CD4-positive, alpha-beta memory T cell (primary cell): ENCODE measurements around the gene IGFN1. TPM values are rescaled to one million over a fixed set of nuclear protein-coding genes. Genes with fewer than 3 reads are reported as not detected.

ENCODE experiments used
- CTCF ChIA-PET: fragments of 350-600 bp; sonication (Branson Sonifier 250); formaldehyde crosslinking; loops from one replicate; lab custom pipeline; 2021; ENCODE audit warnings: inconsistent platforms; ENCODE audit not compliant: partially characterized antibody; lab: Charles Lee
- POLR2A ChIA-PET: fragments of 350-600 bp; sonication (Branson Sonifier 250); formaldehyde crosslinking; loops from one replicate; lab custom pipeline; 2021; ENCODE audit not compliant: partially characterized antibody; lab: Charles Lee
- DNase-seq, 5 donors: peaks; one replicate each; pipeline versions ENCODE4 v3.0.0 to v3.0.0-alpha.2; 2020 to 2022; ENCODE audit warnings: mixed read lengths in 1 of 5
- H3K27ac ChIP-seq: one replicate; pipeline ENCODE4 v1.7.0; 2013; ENCODE audit warnings: low read depth, low read length
- H3K27me3 ChIP-seq: 2 replicates; pipeline ENCODE4 v1.7.0; 2013; ENCODE audit warnings: mild to moderate bottlenecking, low read length, moderate library complexity; ENCODE audit not compliant: insufficient read depth
- H3K36me3 ChIP-seq: 2 replicates; pipeline ENCODE4 v1.7.0; 2013; ENCODE audit warnings: mild to moderate bottlenecking, low read length, moderate library complexity; ENCODE audit not compliant: insufficient read depth
- H3K4me1 ChIP-seq: 2 replicates; pipeline ENCODE4 v1.7.0; 2013; ENCODE audit warnings: mild to moderate bottlenecking, low read length, moderate library complexity; ENCODE audit not compliant: insufficient read depth
- H3K4me3 ChIP-seq, 2 donors: one replicate each; pipeline ENCODE4 v1.7.0; 2013; ENCODE audit warnings: low read length in 2 of 2, mild to moderate bottlenecking in 1 of 2
- H3K9me3 ChIP-seq, 2 donors: one replicate each; pipeline ENCODE4 v1.7.0; 2013; ENCODE audit warnings: low read length in 2 of 2, control low read depth in 1 of 2; ENCODE audit not compliant: control insufficient read depth in 1 of 2
- H3K27ac Mint-ChIP-seq, 7 donors: one replicate each; pipeline ENCODE4 v1.8.0; 2020 to 2021; ENCODE audit warnings: mixed read lengths in 7 of 7, mild to moderate bottlenecking in 6 of 7, inconsistent platforms in 3 of 7, moderate library complexity in 3 of 7
- H3K27me3 Mint-ChIP-seq, 2 donors: one replicate each; pipeline ENCODE4 v1.8.0; 2020 to 2021; ENCODE audit warnings: mixed read lengths in 2 of 2
- H3K36me3 Mint-ChIP-seq, 2 donors: one replicate each; pipeline ENCODE4 v1.8.0; 2020 to 2021; ENCODE audit warnings: mixed read lengths in 2 of 2, inconsistent platforms in 1 of 2, mild to moderate bottlenecking in 1 of 2
- H3K4me1 Mint-ChIP-seq, 4 donors: one replicate each; pipeline ENCODE4 v1.8.0; 2020 to 2021; ENCODE audit warnings: mixed read lengths in 4 of 4, mild to moderate bottlenecking in 1 of 4
- H3K4me3 Mint-ChIP-seq, 8 donors: one replicate each; pipeline ENCODE4 v1.8.0; 2020 to 2021; ENCODE audit warnings: mixed read lengths in 8 of 8, mild to moderate bottlenecking in 7 of 8, moderate library complexity in 6 of 8, inconsistent platforms in 3 of 8
- H3K9me3 Mint-ChIP-seq, 8 donors: one replicate each; pipeline ENCODE4 v1.8.0; 2020 to 2021; ENCODE audit warnings: mixed read lengths in 8 of 8, mild to moderate bottlenecking in 5 of 8, inconsistent platforms in 3 of 8, moderate library complexity in 1 of 8
- intact Hi-C: fragments of 100-400 bp; cut with micrococcal nuclease; formaldehyde crosslinking; loops from one replicate; pipeline ENCODE4 v1.15.1; 2023
- polyA plus RNA-seq, 2 donors: library from polyadenylated mRNA; unstranded; fragments of 300-500 nt; fragmentation: Illumina TruSeq; gene quantifications; one replicate each; pipeline ENCODE4 v1.2.3, GENCODE V29; 2021
- total RNA-seq, 2 experiments: library from RNA; stranded (reverse); gene quantifications; one replicate each; pipeline ENCODE4 v1.2.3, GENCODE V29; 2021

The IGFN1 gene
- total and polyA plus RNA-seq, 4 experiments from 2014 or later = not detected

DNA sequence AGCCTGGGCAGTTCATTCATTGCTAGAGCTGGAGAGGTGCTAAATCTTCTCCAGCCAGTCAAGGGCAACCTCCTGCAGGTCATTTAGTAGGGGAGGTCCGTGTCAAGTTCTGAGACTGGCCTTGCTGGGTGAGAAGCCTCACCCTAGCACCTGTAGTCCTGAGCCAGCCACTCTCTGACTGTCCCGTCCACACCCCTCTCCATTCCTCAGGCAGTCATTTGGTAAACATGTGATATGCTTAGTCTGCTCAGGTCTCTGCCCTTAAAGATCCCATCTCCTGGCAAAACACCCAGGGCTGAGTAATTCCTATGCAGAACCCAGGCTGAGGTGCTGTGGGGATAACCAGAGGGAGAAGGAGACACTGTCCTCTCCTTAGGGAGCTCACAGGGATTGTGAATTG, 13.7 kb upstream of the IGFN1 start:
- peaks cover 0 to 10% (median 8%) of the 10 kb centered on the region in 8 donors for H3K9me3 Mint-ChIP-seq
- H3K4me3 ChIP-seq = no peak overlapping the region
- intact Hi-C loops = no loop called here
- H3K27ac ChIP-seq = no peak overlapping the region
- peaks cover 0 to 5% of the 10 kb centered on the region in 2 donors for H3K36me3 Mint-ChIP-seq
- peaks cover 12 to 26% of the 10 kb centered on the region in 2 donors for H3K27me3 Mint-ChIP-seq
- DNase-seq = no peak
- H3K27ac Mint-ChIP-seq = no peak overlapping the region
- ChIA-PET CTCF (no interaction called here), POLR2A (no interaction called here)
- H3K4me1 Mint-ChIP-seq = peaks cover 0 to 3% (median 1%) of the 10 kb centered on the region in 4 donors
- no peaks in the 10 kb centered on the region for H3K9me3 ChIP-seq
- H3K4me3 Mint-ChIP-seq = no peak overlapping the region
- H3K36me3 ChIP-seq = no peaks in the 10 kb centered on the region
- peaks cover 2% of the 10 kb centered on the region for H3K4me1 ChIP-seq
- no peaks in the 10 kb centered on the region for H3K27me3 ChIP-seq

DNA sequence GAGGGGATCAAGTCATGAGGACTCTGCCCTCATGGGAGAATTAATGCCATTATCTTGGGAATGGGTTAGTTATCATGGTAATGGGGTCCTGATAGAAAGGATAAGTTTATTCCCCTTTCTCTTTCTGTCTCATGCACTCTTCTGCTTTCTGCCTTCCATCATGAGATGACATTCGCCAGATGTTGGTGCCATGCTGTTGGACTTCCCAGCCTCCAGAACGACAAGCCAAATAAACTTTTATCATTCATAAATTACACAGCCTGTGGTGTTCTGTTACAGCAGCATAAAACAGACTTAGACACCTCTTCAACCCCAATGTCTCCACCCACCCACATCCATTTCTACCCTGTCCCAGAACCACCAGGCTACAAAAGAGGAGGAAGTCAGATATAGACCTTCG, 11.9 kb upstream of the IGFN1 start:
- Mint-ChIP-seq H3K36me3 (peaks cover 0 to 5% of the 10 kb centered on the region in 2 donors), H3K9me3 (peaks cover 0 to 10% (median 8%) of the 10 kb centered on the region in 8 donors), H3K4me3 (no peak overlapping the region), H3K27ac (no peak overlapping the region), H3K27me3 (peaks cover 12 to 27% of the 10 kb centered on the region in 2 donors), H3K4me1 (no peaks in the 10 kb centered on the region)
- no peaks in the 10 kb centered on the region for H3K9me3 ChIP-seq
- intact Hi-C loops = no loop called here
- H3K4me1 ChIP-seq = no peaks in the 10 kb centered on the region
- no peak for DNase-seq
- ChIA-PET CTCF (no interaction called here), POLR2A (no interaction called here)
- no peaks in the 10 kb centered on the region for H3K36me3 ChIP-seq
- H3K4me3 ChIP-seq = no peak overlapping the region
- H3K27ac ChIP-seq = no peak overlapping the region
- no peaks in the 10 kb centered on the region for H3K27me3 ChIP-seq

GRCh38 chr1:201180141-201180540, 10.5 kb upstream of the IGFN1 start:
- intact Hi-C loops = no loop called here
- Mint-ChIP-seq H3K27me3 (peaks cover 12 to 34% of the 10 kb centered on the region in 2 donors), H3K4me3 (no peak overlapping the region), H3K27ac (no peak overlapping the region), H3K4me1 (no peaks in the 10 kb centered on the region), H3K36me3 (peaks cover 0 to 5% of the 10 kb centered on the region in 2 donors), H3K9me3 (peaks cover 0 to 10% (median 8%) of the 10 kb centered on the region in 8 donors)
- ChIA-PET CTCF (interaction anchor here (1.4 kb wide), 1 partner anchor 10 kb away, joined by 3 read pairs; no protein-coding TSS in a partner anchor), POLR2A (no interaction called here)
- Histone ChIP-seq H3K4me1 (no peaks in the 10 kb centered on the region), H3K27ac (no peak overlapping the region), H3K36me3 (no peaks in the 10 kb centered on the region), H3K9me3 (no peaks in the 10 kb centered on the region), H3K27me3 (no peaks in the 10 kb centered on the region), H3K4me3 (no peak overlapping the region)
- no peak for DNase-seq

- no peaks in the 10 kb centered on the region for H3K36me3 ChIP-seq
Measured at GRCh38 chr1:201180901-201181300, 9.7 kb upstream of the IGFN1 start.

DNA sequence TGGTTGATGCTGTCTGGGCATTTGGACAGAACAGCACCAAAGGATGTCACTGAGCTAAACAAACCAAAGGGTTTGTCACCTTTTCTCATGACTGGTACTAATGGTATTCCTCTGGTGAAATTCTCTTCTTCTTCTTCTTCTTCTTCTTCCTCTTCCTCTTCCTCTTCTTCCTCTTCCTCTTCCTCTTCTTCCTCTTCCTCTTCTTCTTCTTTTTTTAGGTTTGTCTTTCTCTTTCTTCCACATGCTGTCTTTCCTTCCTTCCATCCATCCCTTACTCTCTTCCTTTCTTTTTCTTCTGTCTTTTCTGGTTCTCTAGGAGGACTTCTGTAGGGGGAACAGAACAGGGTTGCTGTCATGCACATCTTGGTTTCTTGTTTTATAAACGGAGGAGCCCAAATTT, 9.3 kb upstream of the IGFN1 start:
- Mint-ChIP-seq H3K4me1 (no peaks in the 10 kb centered on the region), H3K27me3 (peaks cover 12 to 34% of the 10 kb centered on the region in 2 donors), H3K4me3 (no peak overlapping the region), H3K27ac (no peak overlapping the region), H3K36me3 (peaks cover 0 to 5% of the 10 kb centered on the region in 2 donors), H3K9me3 (peaks cover 0 to 10% (median 8%) of the 10 kb centered on the region in 8 donors)
- POLR2A ChIA-PET = no interaction called here
- Histone ChIP-seq H3K9me3 (no peaks in the 10 kb centered on the region), H3K4me3 (no peak overlapping the region), H3K27me3 (no peaks in the 10 kb centered on the region), H3K36me3 (no peaks in the 10 kb centered on the region), H3K27ac (no peak overlapping the region), H3K4me1 (no peaks in the 10 kb centered on the region)
- intact Hi-C loops = no loop called here
- CTCF ChIA-PET = interaction anchor here (1.4 kb wide), 1 partner anchor 11 kb away, joined by 3 read pairs; no protein-coding TSS in a partner anchor
- DNase-seq = no peak

More at GRCh38 chr1:201180901-201181300, 9.7 kb upstream of the IGFN1 start:
- CTCF ChIA-PET = interaction anchor here (1.4 kb wide), 1 partner anchor 10 kb away, joined by 3 read pairs; no protein-coding TSS in a partner anchor
- Histone ChIP-seq H3K4me1 (no peaks in the 10 kb centered on the region), H3K27me3 (no peaks in the 10 kb centered on the region), H3K4me3 (no peak overlapping the region), H3K27ac (no peak overlapping the region), H3K9me3 (no peaks in the 10 kb centered on the region)
- no peak overlapping the region for H3K4me3 Mint-ChIP-seq
- intact Hi-C loops = no loop called here
- POLR2A ChIA-PET = no interaction called here
- no peak overlapping the region for H3K27ac Mint-ChIP-seq
- H3K36me3 Mint-ChIP-seq = peaks cover 0 to 5% of the 10 kb centered on the region in 2 donors
- peaks cover 12 to 34% of the 10 kb centered on the region in 2 donors for H3K27me3 Mint-ChIP-seq
- no peaks in the 10 kb centered on the region for H3K4me1 Mint-ChIP-seq
- H3K9me3 Mint-ChIP-seq = peaks cover 0 to 10% (median 8%) of the 10 kb centered on the region in 8 donors
- DNase-seq = no peak

- Mint-ChIP-seq H3K4me1 (no peaks in the 10 kb centered on the region), H3K27ac (no peak overlapping the region), H3K27me3 (peaks cover 12 to 34% of the 10 kb centered on the region in 2 donors), H3K36me3 (peaks cover 0 to 5% of the 10 kb centered on the region in 2 donors), H3K9me3 (peaks cover 0 to 10% (median 8%) of the 10 kb centered on the region in 8 donors), H3K4me3 (no peak overlapping the region)
- Histone ChIP-seq H3K4me1 (no peaks in the 10 kb centered on the region), H3K27me3 (no peaks in the 10 kb centered on the region), H3K36me3 (no peaks in the 10 kb centered on the region), H3K9me3 (no peaks in the 10 kb centered on the region), H3K27ac (no peak overlapping the region), H3K4me3 (no peak overlapping the region)
- DNase-seq = no peak
- ChIA-PET CTCF (interaction anchor here (1.4 kb wide), 1 partner anchor 11 kb away, joined by 3 read pairs; no protein-coding TSS in a partner anchor), POLR2A (no interaction called here)
- intact Hi-C loops = no loop called here
Measured at GRCh38 chr1:201181726-201182125, 8.9 kb upstream of the IGFN1 start.

DNA sequence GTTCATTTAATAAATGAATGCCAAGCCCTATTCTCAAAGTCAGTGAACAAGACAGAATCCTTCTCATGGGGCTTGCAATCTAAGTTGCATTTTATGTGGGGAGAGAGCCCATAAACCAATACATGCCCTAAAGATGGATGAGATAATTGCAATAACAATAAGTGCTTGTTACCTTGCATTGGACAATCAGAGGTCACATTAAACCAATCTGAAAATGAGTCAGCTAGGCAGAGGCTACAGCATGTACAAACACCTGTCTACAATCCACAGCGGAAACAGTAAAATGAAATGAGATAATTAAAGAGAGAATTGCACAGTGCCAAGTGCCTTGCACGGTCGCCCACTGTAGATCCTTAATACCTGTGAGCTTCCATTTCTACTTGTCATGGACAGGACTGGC, 7.4 kb upstream of the IGFN1 start:
- H3K4me3 Mint-ChIP-seq = no peak overlapping the region
- H3K36me3 ChIP-seq = no peaks in the 10 kb centered on the region
- no peaks in the 10 kb centered on the region for H3K27me3 ChIP-seq
- intact Hi-C loops = no loop called here
- H3K27ac ChIP-seq = no peak overlapping the region
- DNase-seq = no peak
- H3K4me1 ChIP-seq = no peaks in the 10 kb centered on the region
- H3K4me1 Mint-ChIP-seq = no peaks in the 10 kb centered on the region
- peaks cover 0 to 5% of the 10 kb centered on the region in 2 donors for H3K36me3 Mint-ChIP-seq
- peaks cover 0 to 9% (median 7%) of the 10 kb centered on the region in 8 donors for H3K9me3 Mint-ChIP-seq
- H3K27ac Mint-ChIP-seq = no peak overlapping the region
- H3K27me3 Mint-ChIP-seq = peaks cover 10 to 29% of the 10 kb centered on the region in 2 donors
- H3K4me3 ChIP-seq = no peak overlapping the region
- no peaks in the 10 kb centered on the region for H3K9me3 ChIP-seq
- POLR2A ChIA-PET = no interaction called here
- CTCF ChIA-PET = no interaction called here
